Measurements from ENCODE around the gene USP46.

DNA sequence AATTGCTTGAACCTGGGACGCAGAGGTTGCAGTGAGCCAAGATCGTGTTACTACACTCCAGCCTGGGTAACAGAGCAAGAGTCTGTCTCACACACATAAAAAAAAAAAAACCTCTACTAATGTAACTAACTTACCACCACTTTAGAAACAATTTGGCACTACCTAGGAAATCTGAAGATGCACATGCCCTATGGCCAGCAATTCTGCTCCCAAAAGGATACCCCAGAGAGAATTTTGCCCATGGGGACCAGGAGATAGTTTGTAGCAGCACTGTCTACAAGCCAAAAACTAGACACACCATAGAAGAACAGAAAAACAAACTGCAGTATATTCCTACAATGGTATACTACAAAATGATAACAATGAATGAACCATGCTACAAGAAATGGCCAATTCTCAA is 37.5 kb downstream of the USP46 start:
- TF ChIP-seq CTCF (IDR thresholded peaks at IDR 0.05; ENCODE audit: control extremely low read depth in 1 of 3, insufficient read depth in 1 of 3, low read depth in 1 of 3, low read length in 3 of 3) = no peak
- TF ChIP-seq JUN (IDR thresholded peaks at IDR 0.05; ENCODE audit: low read depth, low read length) = no peak
- no peak for TF ChIP-seq POLR2A (IDR thresholded peaks at IDR 0.05; ENCODE audit: control extremely low read depth in 1 of 2, low read depth in 2 of 2, low read length in 2 of 2)
- TF ChIP-seq PHF8 (conservative IDR thresholded peaks at IDR 0.05; ENCODE audit: low read depth, low read length) = no peak
- TF ChIP-seq, protein P1, sequence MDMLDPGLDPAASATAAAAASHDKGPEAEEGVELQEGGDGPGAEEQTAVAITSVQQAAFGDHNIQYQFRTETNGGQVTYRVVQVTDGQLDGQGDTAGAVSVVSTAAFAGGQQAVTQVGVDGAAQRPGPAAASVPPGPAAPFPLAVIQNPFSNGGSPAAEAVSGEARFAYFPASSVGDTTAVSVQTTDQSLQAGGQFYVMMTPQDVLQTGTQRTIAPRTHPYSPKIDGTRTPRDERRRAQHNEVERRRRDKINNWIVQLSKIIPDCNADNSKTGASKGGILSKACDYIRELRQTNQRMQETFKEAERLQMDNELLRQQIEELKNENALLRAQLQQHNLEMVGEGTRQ (IDR thresholded peaks at IDR 0.05; ENCODE audit: low read length) = no peak
